H9 (cell line): ENCODE measurements around the gene CCL24. TPM values are rescaled to one million over a fixed set of nuclear protein-coding genes. Genes with fewer than 3 reads are reported as not detected.

Experiments
- DNase-seq: peaks from one replicate; pipeline ENCODE4 v3.0.0-alpha.2; 2017
- H2AFZ ChIP-seq: one replicate; pipeline ENCODE4 v1.6.1; 2013; ENCODE audit warnings: mild to moderate bottlenecking, low read length, control low read depth, moderate library complexity
- H2AK5ac ChIP-seq: 2 replicates; pipeline ENCODE4 v1.6.1; 2013; ENCODE audit warnings: low read length, control low read depth, mixed read lengths; ENCODE audit not compliant: insufficient read length
- H2BK120ac ChIP-seq: one replicate; pipeline ENCODE4 v1.6.1; 2013; ENCODE audit warnings: low read depth, mild to moderate bottlenecking, low read length, control low read depth, inconsistent platforms; ENCODE audit not compliant: poor library complexity, severe bottlenecking
- H2BK12ac ChIP-seq: 2 replicates; pipeline ENCODE4 v1.6.1; 2013; ENCODE audit warnings: low read length, control low read depth, mixed read lengths, low read depth; ENCODE audit not compliant: insufficient read length
- H2BK15ac ChIP-seq: 2 replicates; pipeline ENCODE4 v1.6.1; 2013; ENCODE audit warnings: low read depth, low read length, control low read depth
- H2BK20ac ChIP-seq: one replicate; pipeline ENCODE4 v1.6.1; 2013; ENCODE audit warnings: low read depth, mild to moderate bottlenecking, low read length, control low read depth, inconsistent platforms; ENCODE audit not compliant: poor library complexity, severe bottlenecking
- H2BK5ac ChIP-seq: 2 replicates; pipeline ENCODE4 v1.6.1; 2013; ENCODE audit warnings: low read length, control low read depth, mixed read lengths; ENCODE audit not compliant: insufficient read length
- H3K14ac ChIP-seq: 2 replicates; pipeline ENCODE4 v1.6.1; 2013; ENCODE audit warnings: low read length, control low read depth; ENCODE audit not compliant: insufficient read depth
- H3K18ac ChIP-seq: 2 replicates; pipeline ENCODE4 v1.6.1; 2013; ENCODE audit warnings: low read depth, mild to moderate bottlenecking, mixed read lengths, low read length, control low read depth; ENCODE audit not compliant: insufficient read length
- H3K23ac ChIP-seq: 2 replicates; pipeline ENCODE4 v1.6.1; 2013; ENCODE audit warnings: low read length, control low read depth, mixed read lengths, low read depth; ENCODE audit not compliant: insufficient read length
- H3K23me2 ChIP-seq: 2 replicates; pipeline ENCODE4 v1.6.1; 2013; ENCODE audit warnings: low read depth, mild to moderate bottlenecking, mixed read lengths, low read length, control low read depth; ENCODE audit not compliant: insufficient read length, poor library complexity, severe bottlenecking
- H3K27ac ChIP-seq: 2 replicates; pipeline ENCODE4 v1.5.1; 2013; ENCODE audit warnings: low read length, control low read depth, mixed read lengths, low read depth; ENCODE audit not compliant: insufficient read length
- H3K27me3 ChIP-seq: 2 replicates; pipeline ENCODE4 v1.6.1; 2013; ENCODE audit warnings: low read length, control low read depth, inconsistent platforms; ENCODE audit not compliant: insufficient read depth
- H3K4ac ChIP-seq: 2 replicates; pipeline ENCODE4 v1.6.1; 2013; ENCODE audit warnings: low read depth, mild to moderate bottlenecking, control low read depth, inconsistent platforms, low read length, moderate library complexity
- H3K4me1 ChIP-seq: 2 replicates; pipeline ENCODE4 v1.6.1; 2013; ENCODE audit warnings: low read length, control low read depth, inconsistent platforms; ENCODE audit not compliant: insufficient read depth
- H3K4me2 ChIP-seq: 2 replicates; pipeline ENCODE4 v1.6.1; 2013; ENCODE audit warnings: low read length, control low read depth, mixed read lengths; ENCODE audit not compliant: insufficient read length, insufficient read depth
- H3K56ac ChIP-seq: 2 replicates; pipeline ENCODE4 v1.6.1; 2013; ENCODE audit warnings: low read depth, mild to moderate bottlenecking, mixed read lengths, low read length, control low read depth; ENCODE audit not compliant: insufficient read length
- H3K79me1 ChIP-seq: 2 replicates; pipeline ENCODE4 v1.6.1; 2013; ENCODE audit warnings: low read depth, mild to moderate bottlenecking, moderate library complexity, low read length, control low read depth, inconsistent platforms; ENCODE audit not compliant: insufficient read depth, poor library complexity, severe bottlenecking
- H3K79me2 ChIP-seq: 2 replicates; pipeline ENCODE4 v1.6.1; 2013; ENCODE audit warnings: low read length, control low read depth, inconsistent platforms; ENCODE audit not compliant: insufficient read depth
- H3K9ac ChIP-seq: 2 replicates; pipeline ENCODE4 v1.6.1; 2013; ENCODE audit warnings: low read length, control low read depth, mixed read lengths; ENCODE audit not compliant: insufficient read length; ENCODE audit errors: extremely low read depth
- H3K9me3 ChIP-seq: one replicate; pipeline ENCODE4 v1.6.1; 2013; ENCODE audit warnings: low read depth, low read length, inconsistent platforms; ENCODE audit not compliant: control insufficient read depth
- H3T11ph ChIP-seq: one replicate; pipeline ENCODE4 v1.6.1; 2013; ENCODE audit warnings: mild to moderate bottlenecking, low read length, control low read depth, inconsistent platforms
- H4K20me1 ChIP-seq: one replicate; pipeline ENCODE4 v1.6.1; 2013; ENCODE audit not compliant: control insufficient read depth, insufficient read length, insufficient read depth
- H4K5ac ChIP-seq: 2 replicates; pipeline ENCODE4 v1.6.1; 2013; ENCODE audit warnings: low read depth, mild to moderate bottlenecking, mixed read lengths, low read length, control low read depth; ENCODE audit not compliant: insufficient read length
- H4K8ac ChIP-seq: replicated peaks from 2 replicates; pipeline ENCODE4 v1.6.1; 2013; ENCODE audit warnings: low read length, control low read depth, mixed read lengths, low read depth; ENCODE audit not compliant: insufficient read length
- H4K91ac ChIP-seq: 2 replicates; pipeline ENCODE4 v1.6.1; 2013; ENCODE audit warnings: low read depth, mild to moderate bottlenecking, moderate library complexity, mixed read lengths, low read length, control low read depth; ENCODE audit not compliant: insufficient read length
- H3K27ac Mint-ChIP-seq, 3 experiments: 2 replicates in 2 of 3; 3 replicates in 1 of 3; pipeline ENCODE4 v1.8.0; 2020 to 2021; ENCODE audit warnings: mixed read lengths in 3 of 3, mild to moderate bottlenecking in 1 of 3, moderate library complexity in 1 of 3
- H3K27me3 Mint-ChIP-seq: 2 replicates; pipeline ENCODE4 v1.8.0; 2021; ENCODE audit warnings: low read depth, mild to moderate bottlenecking, moderate library complexity, mixed read lengths
- H3K36me3 Mint-ChIP-seq, 3 experiments: 2 replicates in 2 of 3; 3 replicates in 1 of 3; pipeline ENCODE4 v1.8.0; 2020 to 2021; ENCODE audit warnings: low read depth in 3 of 3, mixed read lengths in 3 of 3; ENCODE audit not compliant: insufficient read depth in 1 of 3
- H3K4me1 Mint-ChIP-seq, 2 experiments: 2 replicates each; pipeline ENCODE4 v1.8.0; 2020; ENCODE audit warnings: mixed read lengths in 2 of 2
- H3K4me3 Mint-ChIP-seq, 2 experiments: 2 replicates in 1 of 2; 3 replicates in 1 of 2; pipeline ENCODE4 v1.8.0; 2020 to 2021; ENCODE audit warnings: mild to moderate bottlenecking in 2 of 2, mixed read lengths in 2 of 2, moderate library complexity in 1 of 2
- H3K9me3 Mint-ChIP-seq, 2 experiments: 2 replicates in 1 of 2; 3 replicates in 1 of 2; pipeline ENCODE4 v1.8.0; 2020; ENCODE audit warnings: mild to moderate bottlenecking in 2 of 2, mixed read lengths in 2 of 2, moderate library complexity in 1 of 2
- CTCF ChIP-seq: fragments of 200-600 bp; sonication (generic); conservative IDR thresholded peaks from 3 replicates; pipeline ENCODE4 v1.8.0; 2021; ENCODE audit warnings: antibody characterized with exemption, mild to moderate bottlenecking
- WGBS: extraction: QIAGEN DNeasy Blood & Tissue Kit; methylation state at CpG from one replicate; pipeline ENCODE4 v1.1.7; 2013; ENCODE audit warnings: missing lambda C conversion rate, low lambda C conversion rate, mixed read lengths; ENCODE audit not compliant: insufficient read length; ENCODE audit errors: extremely low coverage; 5-methylcytosine and 5-hydroxymethylcytosine counted together
- total RNA-seq: library from RNA; stranded (reverse); gene quantifications from 2 replicates; pipeline ENCODE4 v1.2.1, GENCODE V29; 2021

The CCL24 gene
- total RNA-seq, 1 experiment from 2014 or later: not detected

- Histone ChIP-seq H3K27ac (no peak overlapping the region), H2BK15ac (no peak overlapping the region)
- WGBS: no CpG with 5 or more reads among the region's 3 CpGs
Measured at GRCh38 chr7:75849573-75849972, 36.0 kb upstream of the CCL24 start.

More at GRCh38 chr7:75849573-75849972, 36.0 kb upstream of the CCL24 start:
- H3K56ac ChIP-seq: no peak overlapping the region
- Mint-ChIP-seq H3K9me3 (no peaks in the 10 kb centered on the region; a peak in 1 of 5 replicates), H3K4me1 (no peaks in the 10 kb centered on the region), H3K27ac (no peak overlapping the region), H3K27me3 (peaks cover 2% of the 10 kb centered on the region; the same call in 1 of the 2 replicates), H3K4me3 (no peak overlapping the region), H3K36me3 (no peaks in the 10 kb centered on the region; a peak in 2 of 7 replicates)
- H3K9ac ChIP-seq: no peak overlapping the region
- no peak overlapping the region for H3K4me2 ChIP-seq
- H3K23ac ChIP-seq: no peak overlapping the region
- H2AK5ac ChIP-seq: no peak overlapping the region
- no peak overlapping the region for H4K8ac ChIP-seq
- H2BK20ac ChIP-seq: no peak overlapping the region
- H3K23me2 ChIP-seq: no peaks in the 10 kb centered on the region
- H2BK5ac ChIP-seq: no peak overlapping the region
- DNase-seq: no peak
- H3K9me3 ChIP-seq: no peaks in the 10 kb centered on the region
- H3K79me2 ChIP-seq: no peaks in the 10 kb centered on the region
- no peak overlapping the region for H2BK12ac ChIP-seq
- H2AFZ ChIP-seq: no peak overlapping the region
- no peak for TF ChIP-seq CTCF
- H3T11ph ChIP-seq: no peak overlapping the region
- H3K27me3 ChIP-seq: no peaks in the 10 kb centered on the region
- no peaks in the 10 kb centered on the region for H3K4me1 ChIP-seq
- H4K20me1 ChIP-seq: no peaks in the 10 kb centered on the region
- no peak overlapping the region for H4K91ac ChIP-seq
- H4K5ac ChIP-seq: no peak overlapping the region
- H3K14ac ChIP-seq: no peak overlapping the region
- H3K18ac ChIP-seq: no peak overlapping the region
- H2BK120ac ChIP-seq: no peak overlapping the region
- no peak overlapping the region for H3K4ac ChIP-seq
- H3K79me1 ChIP-seq: no peaks in the 10 kb centered on the region
